ENCODE data around the gene CLUH.
"Not testable (repeated sequence)": the region's sequence is repeated elsewhere in the genome, so short reads cannot be mapped to it uniquely, and the experiment has no call there.

Gene CLUH

DNA sequence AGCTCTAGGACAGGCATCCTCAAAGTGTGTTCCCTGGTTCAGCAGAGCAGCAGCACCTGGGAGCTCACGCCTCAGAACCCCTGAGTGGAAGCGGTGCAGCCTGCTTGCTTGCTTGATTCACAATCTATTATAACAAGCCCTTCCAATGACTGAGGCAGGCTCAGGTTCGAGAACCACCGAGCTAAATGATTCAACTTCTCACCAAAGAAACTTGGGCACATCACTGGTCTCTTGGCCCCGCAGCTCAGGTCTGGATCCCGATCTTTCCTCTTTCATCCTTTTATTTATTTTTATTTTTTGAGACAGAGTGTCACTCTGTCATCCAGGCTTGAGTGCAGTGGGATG, 24.5 kb downstream of the CLUH start:
- no peak overlapping the region for H3K4me3 ChIP-seq (ENCODE audit: low read depth, low read length)
- no peak for TF ChIP-seq CTCF (IDR thresholded peaks at IDR 0.05; ENCODE audit: low read depth, low read length, missing control alignments)
- no peak for DNase-seq (ENCODE audit: low read depth)

DNA sequence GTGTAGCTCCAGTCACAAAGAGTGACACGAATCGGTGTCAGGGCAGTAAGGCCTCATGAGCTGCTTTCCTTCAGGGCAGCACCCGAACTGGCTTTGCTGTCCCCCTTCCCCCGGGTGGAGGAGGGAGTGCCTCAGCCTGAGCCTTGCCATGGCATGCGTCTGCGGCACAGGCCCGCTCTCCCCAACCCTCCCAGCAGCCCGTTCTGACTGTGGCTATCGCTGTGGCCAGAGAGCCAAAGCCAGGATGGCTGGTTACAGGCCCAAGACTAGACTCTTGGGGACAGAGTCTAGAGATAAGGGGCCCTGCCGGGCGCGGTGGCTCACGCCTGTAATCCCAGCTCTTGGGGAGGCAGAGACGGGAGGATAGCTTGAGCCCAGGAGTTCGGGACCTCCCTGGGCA, 25.9 kb downstream of the CLUH start:
- no peak for TF ChIP-seq CTCF (IDR thresholded peaks at IDR 0.05; ENCODE audit: low read depth, low read length, missing control alignments)
- DNase-seq (ENCODE audit: low read depth), result no peak
- no peak overlapping the region for H3K4me3 ChIP-seq (ENCODE audit: low read depth, low read length)

DNA sequence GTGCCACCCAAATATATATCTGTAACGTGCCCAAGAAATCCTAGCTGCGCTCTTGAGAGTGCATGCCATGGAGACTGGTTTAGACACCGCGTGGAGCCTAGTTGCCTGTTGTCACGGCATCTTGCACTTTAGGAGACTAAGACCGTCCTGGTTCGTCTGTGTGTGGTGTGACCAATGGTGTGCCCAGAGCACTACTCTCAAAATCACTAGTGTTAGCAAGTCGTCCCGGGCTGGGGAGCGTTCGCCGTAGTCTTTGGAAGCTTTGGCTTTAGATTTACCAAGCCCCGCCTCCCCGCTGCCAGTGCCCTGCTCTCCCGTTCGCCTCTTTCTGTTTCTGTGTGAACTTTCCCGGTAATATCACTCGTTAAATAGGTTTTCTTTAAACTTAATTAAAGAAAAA, 27.0 kb downstream of the CLUH start:
- H3K4me3 ChIP-seq (ENCODE audit: low read depth, low read length), result no peak overlapping the region
- TF ChIP-seq CTCF (IDR thresholded peaks at IDR 0.05; ENCODE audit: low read depth, low read length, missing control alignments), result no peak
- no peak for DNase-seq (ENCODE audit: low read depth)

DNA sequence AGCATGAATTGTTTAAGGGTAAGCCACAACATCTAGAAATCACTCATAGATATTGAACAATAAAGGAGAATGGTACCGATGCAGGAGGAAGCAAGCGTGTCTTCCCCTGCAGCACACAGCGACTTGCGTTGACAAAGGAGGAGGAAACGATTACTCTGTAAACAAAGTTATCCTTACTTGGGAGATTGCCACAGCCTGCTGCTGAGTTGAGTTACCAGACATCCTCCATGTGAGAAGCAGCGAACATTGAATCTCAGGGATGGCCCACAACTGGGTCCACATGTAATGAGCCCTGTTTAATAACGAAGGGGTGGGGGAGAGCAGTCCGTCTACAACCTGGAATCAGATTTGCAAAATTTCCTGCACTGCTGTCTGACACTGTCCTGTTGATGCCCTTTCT, 27.7 kb downstream of the CLUH start:
- no peak for TF ChIP-seq CTCF (IDR thresholded peaks at IDR 0.05; ENCODE audit: low read depth, low read length, missing control alignments)
- H3K4me3 ChIP-seq (ENCODE audit: low read depth, low read length), result no peak overlapping the region
- DNase-seq (ENCODE audit: low read depth), result no peak

GRCh38 chr17:2682176-2682938, 29.2 kb downstream of the CLUH start:
- no peak for DNase-seq (ENCODE audit: low read depth)
- TF ChIP-seq CTCF (IDR thresholded peaks at IDR 0.05; ENCODE audit: low read depth, low read length, missing control alignments), result no peak
- H3K4me3 ChIP-seq (ENCODE audit: low read depth, low read length), result no peak overlapping the region

GRCh38 chr17:2681650-2682049, 29.9 kb downstream of the CLUH start:
- H3K4me3 ChIP-seq (ENCODE audit: low read depth, low read length), result no peak overlapping the region
- DNase-seq (ENCODE audit: low read depth), result no peak
- TF ChIP-seq CTCF (IDR thresholded peaks at IDR 0.05; ENCODE audit: low read depth, low read length, missing control alignments), result no peak

DNA sequence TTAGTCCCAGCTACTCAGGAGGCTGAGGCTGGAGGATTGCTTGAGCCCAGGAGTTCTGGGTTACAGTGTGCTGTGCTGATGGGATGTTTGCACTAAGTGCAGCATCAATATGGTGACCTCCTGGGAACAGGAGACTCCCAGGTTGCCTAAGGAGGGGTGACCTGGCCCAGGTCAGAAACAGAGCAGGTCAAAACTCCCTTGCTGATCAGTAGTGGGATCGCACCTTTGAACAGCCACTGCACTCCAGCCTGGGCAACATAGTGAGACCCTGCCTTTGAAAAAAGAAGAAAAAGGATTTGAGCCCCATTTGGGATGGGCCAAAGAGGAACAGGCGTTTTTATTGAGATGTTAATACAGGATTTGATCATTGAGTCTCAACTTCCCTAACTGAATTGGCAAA, 30.6 kb downstream of the CLUH start:
- DNase-seq (ENCODE audit: low read depth), result no peak
- no peak overlapping the region for H3K4me3 ChIP-seq (ENCODE audit: low read depth, low read length)
- no peak for TF ChIP-seq CTCF (IDR thresholded peaks at IDR 0.05; ENCODE audit: low read depth, low read length, missing control alignments)

GRCh38 chr17:2679247-2679646, 32.3 kb downstream of the CLUH start:
- not testable (repeated sequence) for DNase-seq (ENCODE audit: low read depth); H3K4me3 ChIP-seq (ENCODE audit: low read depth, low read length)
